ENCODE measurements around the gene CCDC149.

Gene CCDC149

DNA sequence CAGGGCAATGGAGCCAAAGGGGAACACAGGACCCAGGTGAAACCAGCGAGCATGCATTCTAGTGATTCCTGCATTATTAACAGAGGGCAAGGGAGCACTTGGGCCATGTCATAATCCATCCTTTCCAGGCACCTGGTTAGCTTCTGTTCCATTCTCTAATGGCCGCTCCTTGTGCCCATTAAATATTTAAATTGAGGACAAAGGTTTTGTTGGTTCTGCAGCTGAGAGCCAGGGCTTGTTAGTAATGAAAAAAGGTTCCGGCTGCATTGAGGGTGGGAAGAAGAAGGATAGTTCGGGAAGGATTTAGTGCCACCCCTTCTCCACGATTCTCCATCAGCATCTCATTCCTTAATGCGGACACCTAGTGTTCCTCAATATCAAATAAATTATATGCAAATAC, 103.9 kb downstream of the CCDC149 start:
- H3K36me3 ChIP-seq (replicated peaks; ENCODE audit: low read depth, low read length), result no peaks in the 10 kb centered on the region
- TF ChIP-seq CTCF (IDR thresholded peaks at IDR 0.05; ENCODE audit: low read depth, low read length) (no peak), EZH2phosphoT487 (IDR thresholded peaks at IDR 0.05; ENCODE audit: low read depth) (no peak)
- H3K4me2 ChIP-seq (ENCODE audit: low read length), result no peak overlapping the region
- no peaks in the 10 kb centered on the region for H4K20me1 ChIP-seq (ENCODE audit: insufficient read depth, low read length)
- H3K27ac ChIP-seq (ENCODE audit: low read length), result no peak overlapping the region
- H3K27me3 ChIP-seq (ENCODE audit: low read depth, low read length), result peaks cover 6% of the 10 kb centered on the region; the same call in 1 of the 2 replicates
- H3K4me3 ChIP-seq (ENCODE audit: low read length), result no peak overlapping the region
- no peak overlapping the region for H2AFZ ChIP-seq (ENCODE audit: low read depth, low read length)
- no peaks in the 10 kb centered on the region for H3K4me1 ChIP-seq (ENCODE audit: low read length)
- H3K9ac ChIP-seq (ENCODE audit: low read length), result no peak overlapping the region
- H3K9me3 ChIP-seq (ENCODE audit: insufficient read depth, low read length), result no peaks in the 10 kb centered on the region
- no peaks in the 10 kb centered on the region for H3K79me2 ChIP-seq (ENCODE audit: low read length)

GRCh38 chr4:24808261-24808660, 104.6 kb downstream of the CCDC149 start:
- Histone ChIP-seq H3K36me3 (replicated peaks; ENCODE audit: low read depth, low read length) (no peaks in the 10 kb centered on the region), H2AFZ (ENCODE audit: low read depth, low read length) (no peak overlapping the region), H3K27me3 (ENCODE audit: low read depth, low read length) (peaks cover 7% of the 10 kb centered on the region; the same call in 1 of the 2 replicates), H3K4me3 (ENCODE audit: low read length) (no peak overlapping the region), H3K9ac (ENCODE audit: low read length) (no peak overlapping the region), H3K79me2 (ENCODE audit: low read length) (no peaks in the 10 kb centered on the region), H3K4me2 (ENCODE audit: low read length) (no peak overlapping the region), H3K9me3 (ENCODE audit: insufficient read depth, low read length) (no peaks in the 10 kb centered on the region), H4K20me1 (ENCODE audit: insufficient read depth, low read length) (no peaks in the 10 kb centered on the region), H3K27ac (ENCODE audit: low read length) (no peak overlapping the region), H3K4me1 (ENCODE audit: low read length) (no peaks in the 10 kb centered on the region)
- TF ChIP-seq EZH2phosphoT487 (IDR thresholded peaks at IDR 0.05; ENCODE audit: low read depth) (no peak), CTCF (IDR thresholded peaks at IDR 0.05; ENCODE audit: low read depth, low read length) (no peak)

DNA sequence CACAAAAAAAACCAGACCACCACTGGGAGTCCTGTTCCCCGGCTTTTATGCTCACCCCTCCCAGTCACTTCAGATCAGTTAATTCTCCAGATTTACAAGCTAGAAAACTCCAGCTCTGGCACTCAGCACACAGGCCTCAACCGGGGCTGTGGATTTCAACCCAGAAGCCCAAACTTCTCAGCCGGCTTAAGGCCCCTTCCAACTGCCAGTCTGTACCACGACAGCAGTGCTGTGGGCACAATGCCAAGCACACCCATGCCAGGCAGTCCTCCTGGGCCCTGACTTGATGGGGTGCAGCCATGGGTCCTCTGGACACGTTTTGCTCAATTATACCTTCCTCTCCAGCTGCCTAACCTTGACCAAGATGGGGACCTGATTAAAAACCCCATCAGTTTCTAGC, 105.2 kb downstream of the CCDC149 start:
- Histone ChIP-seq H3K27ac (ENCODE audit: low read length) (no peak overlapping the region), H3K27me3 (ENCODE audit: low read depth, low read length) (peaks cover 12% of the 10 kb centered on the region; the same call in 1 of the 2 replicates), H3K9me3 (ENCODE audit: insufficient read depth, low read length) (no peaks in the 10 kb centered on the region), H4K20me1 (ENCODE audit: insufficient read depth, low read length) (no peaks in the 10 kb centered on the region), H3K9ac (ENCODE audit: low read length) (no peak overlapping the region), H3K4me3 (ENCODE audit: low read length) (no peak overlapping the region), H3K79me2 (ENCODE audit: low read length) (no peaks in the 10 kb centered on the region), H3K4me1 (ENCODE audit: low read length) (no peaks in the 10 kb centered on the region), H3K36me3 (replicated peaks; ENCODE audit: low read depth, low read length) (no peaks in the 10 kb centered on the region), H2AFZ (ENCODE audit: low read depth, low read length) (no peak overlapping the region), H3K4me2 (ENCODE audit: low read length) (no peak overlapping the region)
- TF ChIP-seq CTCF (IDR thresholded peaks at IDR 0.05; ENCODE audit: low read depth, low read length) (no peak), EZH2phosphoT487 (IDR thresholded peaks at IDR 0.05; ENCODE audit: low read depth) (no peak)

DNA sequence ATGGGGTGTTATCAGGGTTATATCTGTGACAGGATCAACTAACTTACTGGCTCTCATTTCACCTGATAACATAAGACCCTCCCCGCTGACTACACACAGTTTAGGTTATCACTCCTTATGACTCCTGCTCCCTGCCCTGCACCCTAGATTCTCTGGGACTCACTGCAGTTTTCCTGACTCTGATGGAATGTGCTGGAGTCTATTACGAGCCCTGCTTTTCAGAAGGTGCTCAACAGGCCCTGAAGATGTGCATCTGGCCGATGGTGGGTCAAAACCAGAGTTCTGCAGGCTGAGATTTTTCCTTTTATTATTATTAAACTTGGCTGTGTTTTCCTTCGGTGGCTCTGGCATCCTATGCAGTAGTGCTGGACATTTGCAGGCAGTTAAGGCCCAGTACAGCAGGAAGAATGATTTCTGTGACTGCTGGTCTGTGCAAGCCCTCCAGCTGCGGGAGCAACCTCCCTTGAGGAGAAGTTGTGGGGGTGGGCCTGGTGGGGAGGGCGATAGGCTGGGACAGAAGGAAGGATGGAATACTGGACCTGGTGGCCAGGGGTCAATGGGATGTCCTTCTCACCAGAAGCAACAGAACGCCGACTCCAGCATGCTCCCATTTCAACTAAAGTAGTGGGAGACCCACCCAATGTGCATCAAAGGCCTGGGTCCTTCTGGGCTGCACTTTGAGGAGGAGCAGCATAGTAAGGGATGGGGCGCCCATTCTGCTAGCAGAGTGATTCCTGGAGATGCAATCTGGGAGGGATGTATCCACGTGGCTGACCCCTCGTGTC, 106.4 kb downstream of the CCDC149 start:
- Histone ChIP-seq H3K27me3 (ENCODE audit: low read depth, low read length) (peaks cover 12% of the 10 kb centered on the region; the same call in 1 of the 2 replicates), H3K4me2 (ENCODE audit: low read length) (no peak overlapping the region), H3K4me3 (ENCODE audit: low read length) (no peak overlapping the region), H3K79me2 (ENCODE audit: low read length) (no peaks in the 10 kb centered on the region), H3K4me1 (ENCODE audit: low read length) (no peaks in the 10 kb centered on the region), H4K20me1 (ENCODE audit: insufficient read depth, low read length) (no peaks in the 10 kb centered on the region), H3K9me3 (ENCODE audit: insufficient read depth, low read length) (no peaks in the 10 kb centered on the region), H2AFZ (ENCODE audit: low read depth, low read length) (no peak overlapping the region), H3K36me3 (replicated peaks; ENCODE audit: low read depth, low read length) (no peaks in the 10 kb centered on the region), H3K27ac (ENCODE audit: low read length) (no peak overlapping the region), H3K9ac (ENCODE audit: low read length) (no peak overlapping the region)
- TF ChIP-seq EZH2phosphoT487 (IDR thresholded peaks at IDR 0.05; ENCODE audit: low read depth) (no peak), CTCF (IDR thresholded peaks at IDR 0.05; ENCODE audit: low read depth, low read length) (no peak)
